A204.1 (cell line): Measurements from ENCODE around the gene RNPC3.
"Not testable (repeated sequence)": the region's sequence is repeated elsewhere in the genome, so short reads cannot be mapped to it uniquely, and the experiment has no call there.

Experiments
- FAIRE-seq: peaks from 2 replicates; lab custom pipeline; 2012; peaks lifted over from hg19 to GRCh38; lab: Jason Lieb, UNC

Gene RNPC3

GRCh38 chr1:103560427-103560826, 34.9 kb downstream of the RNPC3 start:
- FAIRE-seq, result peak; percentile 58

GRCh38 chr1:103561124-103561523, 35.6 kb downstream of the RNPC3 start:
- FAIRE-seq, result not testable (repeated sequence)

GRCh38 chr1:103561643-103562395, 36.3 kb downstream of the RNPC3 start:
- no peak for FAIRE-seq

- FAIRE-seq, result no peak
These were observed 37.6 kb downstream of the RNPC3 start for GRCh38 chr1:103563056-103563455.

GRCh38 chr1:103569493-103569892, 44.0 kb downstream of the RNPC3 start:
- no peak for FAIRE-seq

- FAIRE-seq, result not testable (repeated sequence)
These were observed 45.8 kb downstream of the RNPC3 start, which contains the start of gene AMY2B for GRCh38 chr1:103571289-103571688. Gene AMY2B (plus strand): TSS chr1:103571589. CDS start chr1:103571603, 14 bp downstream.

GRCh38 chr1:103576065-103576464, 50.6 kb downstream of the RNPC3 start:
- FAIRE-seq, result no peak

- FAIRE-seq, result not testable (repeated sequence)
These were observed 51.3 kb downstream of the RNPC3 start for GRCh38 chr1:103576784-103577183.

- FAIRE-seq, result no peak
These were observed 57.0 kb downstream of the RNPC3 start for GRCh38 chr1:103582464-103582863.

GRCh38 chr1:103583887-103584286, 58.4 kb downstream of the RNPC3 start:
- no peak for FAIRE-seq

GRCh38 chr1:103584537-103584936, 59.0 kb downstream of the RNPC3 start:
- FAIRE-seq, result no peak

GRCh38 chr1:103602740-103603139, 77.2 kb downstream of the RNPC3 start:
- not testable (repeated sequence) for FAIRE-seq
